GM10266 (cell line): ENCODE data around the gene TMEM168.

ENCODE experiments used
- DNase-seq: peaks from one replicate; pipeline ENCODE4 v3.0.0; 2012; ENCODE audit errors: extremely low spot score
- CTCF ChIP-seq: IDR thresholded peaks from 2 replicates; pipeline ENCODE4 v1.5.1; 2012; ENCODE audit warnings: mild to moderate bottlenecking, low read depth; ENCODE audit not compliant: control insufficient read depth, insufficient read depth; ENCODE audit errors: missing control alignments

Gene TMEM168

GRCh38 chr7:112790586-112791003, 402 bp upstream of the TMEM168 start:
- TF ChIP-seq CTCF, result no peak
- DNase-seq, result peak; percentile 72

GRCh38 chr7:112789453-112789816, 758 bp downstream of the TMEM168 start:
- DNase-seq, result peak; percentile 17
- TF ChIP-seq CTCF, result no peak

- TF ChIP-seq CTCF, result no peak
- DNase-seq, result no peak
These were observed 1.3 kb downstream of the TMEM168 start for GRCh38 chr7:112788778-112789343.

GRCh38 chr7:112784603-112785002, 5.6 kb downstream of the TMEM168 start:
- TF ChIP-seq CTCF, result no peak
- DNase-seq, result no peak

GRCh38 chr7:112782498-112782897, 7.7 kb downstream of the TMEM168 start:
- DNase-seq, result peak; percentile 44
- no peak for TF ChIP-seq CTCF

- DNase-seq, result no peak
- no peak for TF ChIP-seq CTCF
These were observed 8.6 kb downstream of the TMEM168 start for GRCh38 chr7:112781558-112781957.

GRCh38 chr7:112781110-112781509, 9.1 kb downstream of the TMEM168 start:
- DNase-seq, result no peak
- TF ChIP-seq CTCF, result no peak
